CD4-positive, alpha-beta T cell treated with Interleukin-12 subunit alpha and Interleukin-12 subunit beta, for 1 hour (primary cell): Measurements from ENCODE around the gene ARL4C.

Experiments
- DNase-seq: peaks from one replicate; pipeline ENCODE4 v3.0.0-alpha.2; 2020

The ARL4C gene

DNA sequence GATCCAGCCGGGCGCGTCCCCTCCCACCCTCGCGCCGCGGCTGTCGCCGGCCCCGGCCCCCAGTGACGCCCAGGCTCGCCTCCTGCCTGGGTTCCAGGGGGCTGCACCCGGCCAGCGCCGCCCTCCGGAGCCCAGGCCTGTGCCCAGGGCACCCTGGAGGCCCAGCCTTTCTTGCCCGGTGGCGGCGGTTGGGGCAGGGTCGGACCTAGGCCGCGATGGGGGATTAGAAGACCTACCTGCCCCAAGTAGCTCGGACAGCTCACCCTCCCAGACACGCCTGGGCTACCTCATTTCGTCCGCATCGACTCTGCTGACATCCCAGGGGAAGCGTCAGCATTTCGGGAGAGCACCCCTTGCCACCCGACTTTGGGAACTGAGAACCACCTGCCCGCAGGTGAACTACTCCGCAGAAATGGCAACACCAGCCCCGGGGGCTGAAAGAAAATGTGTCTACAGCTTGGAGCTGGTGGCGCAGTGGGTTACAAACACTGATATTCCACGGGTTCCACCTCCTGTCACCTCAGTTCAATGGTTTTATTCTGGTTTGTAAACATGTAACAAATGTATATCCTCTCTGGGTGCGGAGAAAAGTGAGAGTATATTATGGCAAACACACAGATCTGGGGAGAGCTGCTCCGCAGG lies 834 bp upstream of the ARL4C start:
- no peak for DNase-seq

DNA sequence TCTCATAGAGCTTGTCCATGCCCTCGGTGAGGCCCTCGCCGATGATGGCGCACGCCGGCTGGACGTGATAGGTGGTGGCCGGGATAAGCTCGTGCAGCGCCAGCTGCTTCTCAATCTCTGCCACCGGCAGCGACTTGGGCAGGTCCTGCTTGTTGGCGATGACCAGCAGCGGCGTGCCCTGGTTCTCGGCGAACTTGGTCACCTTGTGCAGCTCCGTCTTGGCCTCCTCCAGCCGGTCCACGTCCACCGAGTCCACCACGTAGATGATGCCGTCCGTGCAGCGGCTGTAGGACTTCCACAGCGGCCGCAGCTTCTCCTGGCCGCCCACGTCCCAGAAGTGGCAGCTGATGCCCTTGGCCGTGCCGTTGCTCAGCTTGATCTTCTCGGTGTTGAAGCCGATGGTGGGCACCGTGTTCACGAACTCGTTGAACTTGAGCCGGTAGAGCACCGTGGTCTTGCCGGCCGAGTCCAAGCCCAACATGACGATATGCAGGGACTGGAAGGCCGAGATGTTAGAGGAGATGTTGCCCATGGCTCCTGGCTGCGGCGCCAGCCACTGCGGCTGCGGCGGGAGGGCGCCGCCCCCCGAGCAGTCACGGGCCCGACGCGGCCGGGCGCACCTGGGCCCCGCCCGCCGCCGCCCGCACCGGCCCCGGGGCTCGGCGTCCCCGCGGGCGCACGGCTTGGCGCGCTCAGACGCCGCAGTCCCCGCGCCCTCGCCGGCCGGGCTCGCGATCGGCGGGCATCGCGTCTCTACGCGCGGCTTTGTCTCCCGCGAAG lies 636 bp downstream of the ARL4C start:
- peak; percentile 70 for DNase-seq

DNA sequence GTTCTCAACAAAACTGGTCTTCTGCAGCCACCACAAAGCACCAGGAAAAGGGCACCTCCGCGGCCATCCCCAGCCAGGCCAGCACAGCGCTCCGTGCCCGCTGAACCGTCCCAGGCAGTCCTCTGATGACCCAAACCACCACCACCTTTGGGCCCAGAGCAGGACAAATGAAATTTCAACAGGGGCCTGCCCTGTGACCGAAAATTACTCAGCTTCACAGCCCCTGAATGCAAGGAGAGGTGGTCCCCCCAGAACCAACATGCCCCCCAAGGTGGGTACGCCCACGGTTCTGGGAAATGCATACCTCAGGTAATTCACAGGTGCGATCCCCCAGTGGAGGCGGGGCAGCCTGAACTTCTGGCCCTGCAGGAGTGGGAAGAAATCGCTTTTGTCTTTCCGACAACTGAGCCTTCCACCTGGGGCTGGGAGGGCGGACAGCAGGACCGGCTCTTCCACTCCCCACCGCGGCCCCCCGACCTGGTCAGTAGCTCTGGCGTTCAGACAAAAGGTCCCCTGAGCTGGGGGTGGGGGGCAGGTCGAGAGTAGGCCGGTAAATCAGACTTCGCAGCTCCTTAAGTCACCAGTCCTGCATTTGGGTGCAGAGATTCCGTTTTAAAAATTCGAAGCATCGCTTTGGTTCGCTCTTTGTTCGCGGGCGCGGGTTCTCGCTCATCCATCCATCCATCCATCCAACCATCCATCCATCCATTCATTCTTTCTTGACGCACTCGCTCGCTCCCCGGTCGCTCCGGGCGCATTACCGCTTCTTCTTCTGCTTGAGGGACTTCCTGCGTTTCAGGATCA lies 1.4 kb downstream of the ARL4C start:
- peak; percentile 37 for DNase-seq

DNA sequence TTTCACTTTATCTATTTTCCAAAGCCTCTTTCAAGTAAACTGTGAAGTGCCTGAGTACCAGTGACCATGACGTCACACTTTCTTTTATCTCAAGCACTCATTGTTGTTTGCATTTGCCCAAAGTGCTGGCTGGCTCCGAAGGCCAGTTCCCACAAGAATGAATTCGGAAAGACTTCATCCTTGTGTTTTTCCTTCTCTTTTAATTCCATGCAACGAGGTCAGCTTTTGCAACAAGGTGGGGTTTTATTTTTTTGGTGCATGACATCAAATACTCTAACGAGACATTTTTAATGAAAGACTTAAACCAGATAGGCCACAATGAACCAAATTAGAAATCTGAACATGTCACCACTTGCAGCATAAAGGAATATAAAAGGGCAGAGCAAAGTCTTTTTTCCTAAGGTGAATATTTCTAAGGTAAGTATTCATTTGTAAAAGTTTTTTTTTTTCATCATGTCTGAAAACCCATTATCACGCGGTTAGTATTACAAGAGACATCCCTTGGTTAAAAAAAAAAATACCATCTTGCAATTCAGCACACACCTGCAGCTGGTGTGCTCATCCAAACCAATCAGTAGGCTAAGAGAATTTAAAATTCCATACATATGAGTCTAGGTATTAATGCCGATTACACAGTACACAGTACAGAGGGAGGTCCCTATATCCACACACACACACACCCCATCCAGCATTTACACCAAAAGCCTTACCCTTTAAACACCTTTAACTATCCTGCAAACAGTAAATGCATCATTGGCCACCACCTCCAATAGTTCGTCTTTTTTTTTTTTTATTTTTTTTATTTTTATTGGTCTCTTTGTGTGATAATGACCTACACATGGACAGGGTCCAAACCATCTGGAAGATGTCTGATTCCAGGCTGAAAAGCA lies 2.3 kb downstream of the ARL4C start:
- DNase-seq = peak; percentile 67

DNA sequence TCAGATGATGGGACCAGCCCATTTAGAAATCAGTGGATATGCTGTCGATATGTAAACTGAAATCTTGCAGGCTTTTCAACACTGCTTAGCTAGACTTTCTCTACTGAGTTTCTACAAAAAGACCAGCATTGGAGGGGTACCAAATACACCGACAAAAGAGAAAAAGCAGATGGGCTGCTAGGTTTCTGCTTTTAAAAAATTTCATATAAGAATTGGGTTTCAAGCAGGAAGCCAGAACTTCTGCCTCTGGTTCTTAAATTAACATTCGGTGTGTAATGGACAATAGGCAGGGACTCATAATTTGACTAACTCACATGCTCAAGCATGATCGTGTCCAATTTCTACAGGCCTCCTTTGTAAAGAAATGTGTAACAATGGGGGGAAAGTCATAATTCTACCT lies 3.1 kb downstream of the ARL4C start:
- DNase-seq = no peak

DNA sequence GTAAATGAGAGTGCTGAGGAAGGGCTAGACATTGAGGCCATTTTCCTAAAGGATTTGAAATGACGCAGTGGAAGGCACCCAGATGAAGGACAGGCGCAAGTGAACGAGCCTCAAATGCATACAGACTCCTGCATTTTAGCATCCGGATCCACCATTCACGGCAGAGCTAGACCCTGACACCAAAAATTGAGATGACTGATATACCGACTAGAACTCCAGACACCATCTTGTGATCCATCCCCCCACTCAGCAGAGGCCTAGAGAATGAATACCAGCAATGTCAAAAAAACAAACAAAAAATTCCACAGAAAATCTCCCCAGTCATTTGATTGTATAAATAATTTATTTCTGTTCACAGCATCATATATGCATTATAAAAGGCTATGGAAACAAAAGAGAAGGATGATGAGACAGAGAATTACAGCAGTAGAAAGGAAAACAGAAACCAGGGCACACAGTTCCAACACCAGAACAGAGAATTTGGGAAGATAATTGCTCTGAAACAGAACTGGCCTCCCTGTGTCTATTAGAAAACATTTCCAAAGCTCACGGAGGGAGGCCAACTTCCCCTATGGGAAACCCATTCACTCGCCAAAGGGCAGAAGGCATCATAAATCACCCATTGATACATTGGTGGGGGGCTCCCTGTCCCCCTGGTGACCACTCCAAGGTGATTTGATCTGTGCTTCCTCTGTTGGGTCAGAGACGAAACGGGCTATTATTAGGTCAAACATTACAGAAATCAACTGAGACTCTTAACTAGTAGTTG lies 4.0 kb downstream of the ARL4C start:
- peak; percentile 46 for DNase-seq

DNA sequence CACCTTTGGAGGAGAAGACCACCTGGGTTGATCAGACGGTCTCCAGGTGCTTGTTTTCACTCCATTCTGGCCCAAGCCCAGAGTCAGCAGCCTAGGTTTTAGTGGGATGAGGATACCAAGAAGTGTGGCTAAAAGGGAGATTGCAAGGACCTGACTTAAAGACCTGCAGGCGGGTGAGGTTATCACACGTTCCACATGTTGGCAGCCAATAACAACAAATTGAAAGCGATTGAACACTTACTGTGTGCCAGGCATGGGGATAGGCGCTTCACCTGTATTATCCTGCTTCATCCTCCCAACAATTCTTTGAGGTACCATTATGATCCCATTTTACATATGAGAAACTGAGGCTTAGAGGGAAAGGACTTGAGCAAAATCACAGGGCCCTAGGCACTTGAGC lies 5.0 kb downstream of the ARL4C start:
- peak; percentile 56 for DNase-seq

DNA sequence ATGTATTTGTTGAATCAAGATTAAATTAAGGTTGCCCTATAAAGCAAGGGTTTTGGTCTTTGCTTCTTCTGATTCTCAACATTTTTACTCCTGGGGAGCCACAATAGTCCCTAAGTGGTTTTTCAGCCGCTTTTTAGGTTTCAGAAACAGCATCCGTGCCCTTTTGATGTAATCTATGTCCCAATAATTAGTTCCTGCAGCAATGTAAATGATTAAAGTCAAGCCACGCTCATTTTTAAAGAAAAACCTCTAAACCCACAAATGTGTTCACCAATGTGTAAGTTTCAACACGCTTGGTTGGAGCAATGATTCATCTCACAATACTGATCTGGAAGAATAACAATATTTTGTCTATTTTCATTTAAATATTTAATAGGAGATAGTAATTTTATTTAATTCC lies 5.6 kb downstream of the ARL4C start:
- peak; percentile 55 for DNase-seq

DNA sequence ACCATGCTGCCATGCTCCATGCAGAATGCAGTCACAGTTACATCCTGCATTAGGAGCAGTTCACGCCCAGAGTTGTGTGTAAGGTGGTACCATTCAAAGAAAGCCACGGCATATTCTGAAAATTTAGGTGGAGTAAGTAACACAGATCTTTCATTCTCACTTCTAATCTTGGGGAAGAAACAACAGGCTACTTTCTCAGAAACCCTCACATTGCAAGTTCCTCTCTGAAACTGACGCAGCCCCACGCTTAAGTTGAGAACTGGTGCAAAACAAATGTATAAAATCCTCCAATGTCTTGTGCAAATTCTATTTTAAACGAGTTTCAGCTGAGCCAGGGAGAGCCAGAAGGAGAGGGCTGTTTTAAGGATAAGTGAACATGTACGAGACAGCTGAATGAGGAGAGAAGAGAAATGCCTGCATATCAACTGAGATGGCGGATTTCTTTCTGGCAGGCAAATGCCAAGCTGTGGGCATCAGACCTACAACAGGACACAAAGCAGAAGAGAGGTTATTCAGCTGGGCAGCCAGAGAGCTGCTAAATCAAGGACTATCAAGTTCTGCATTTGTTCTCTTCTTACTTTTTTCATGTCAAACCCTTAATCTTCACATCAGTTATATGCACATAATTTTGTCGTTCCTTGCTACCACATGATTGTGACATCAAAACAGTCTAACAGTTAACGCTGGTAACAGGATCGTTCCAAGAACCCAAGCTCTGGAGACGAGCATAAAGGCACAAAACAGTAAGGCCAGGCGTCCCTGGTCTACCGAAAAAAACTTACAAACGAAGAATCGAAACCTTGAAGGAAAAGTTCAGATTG lies 6.4 kb downstream of the ARL4C start:
- peak; percentile 49 for DNase-seq

DNA sequence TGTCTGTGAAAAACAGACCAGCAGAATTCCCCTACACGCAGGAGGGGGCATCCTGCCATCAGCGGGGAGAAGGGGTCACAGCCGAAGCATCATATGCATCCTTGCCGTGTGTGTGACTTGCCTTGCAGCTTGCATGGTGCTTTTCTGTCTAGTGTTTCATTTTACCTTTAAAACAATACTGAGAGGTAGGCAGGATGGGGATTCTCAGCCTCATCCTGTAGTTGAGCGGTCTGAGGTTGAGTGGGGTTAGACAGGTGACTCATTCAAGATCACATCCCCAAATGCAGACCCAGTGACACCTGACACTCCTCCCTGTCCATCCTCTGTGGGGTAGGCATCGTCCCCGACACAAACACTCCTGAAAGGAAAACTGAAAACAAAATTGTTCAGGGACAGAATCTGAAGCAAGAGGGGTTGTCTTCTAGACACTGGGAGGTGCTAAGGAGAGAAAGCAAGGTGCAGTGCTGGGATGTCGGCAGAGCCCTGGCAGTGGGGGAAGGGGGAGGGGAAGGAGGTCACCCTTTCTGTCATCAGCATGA lies 7.9 kb downstream of the ARL4C start:
- peak; percentile 87 for DNase-seq

DNA sequence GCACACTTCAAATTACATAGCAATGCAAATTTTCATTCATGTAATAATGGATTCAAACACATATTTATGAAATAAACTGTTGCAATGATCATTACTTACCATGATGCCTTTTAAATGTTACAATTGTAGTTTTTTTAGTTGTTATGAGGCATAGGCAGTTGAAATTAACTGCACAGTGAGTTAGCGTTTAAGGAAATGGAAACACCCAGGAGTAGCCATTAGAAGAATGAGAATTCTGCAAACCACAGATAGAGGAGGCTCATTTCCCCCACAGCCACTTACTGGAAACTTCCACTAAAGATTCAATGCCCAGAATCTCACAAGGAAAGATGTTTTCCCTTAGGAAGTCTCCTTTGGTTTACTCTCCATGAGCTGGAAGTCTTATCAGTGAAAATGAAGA lies 8.4 kb downstream of the ARL4C start:
- DNase-seq = no peak

DNA sequence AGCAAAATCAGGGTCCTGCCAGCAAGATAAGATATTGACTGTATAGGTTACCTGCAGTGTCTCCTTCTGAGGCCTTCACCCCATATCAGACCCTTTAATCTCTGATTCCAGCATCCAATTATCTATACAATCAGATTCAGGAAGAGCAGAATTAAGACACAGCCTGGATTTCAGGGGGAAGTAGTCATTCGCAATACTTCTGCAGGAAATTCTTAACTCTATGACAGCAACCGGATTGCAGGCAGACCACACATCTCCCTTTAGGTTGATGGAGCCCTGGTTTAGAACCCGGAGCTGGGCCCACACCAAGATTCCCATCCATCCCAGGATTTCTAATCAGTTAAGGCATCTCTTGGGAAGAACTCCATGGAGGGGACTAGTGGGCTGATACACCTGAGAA lies 9.5 kb downstream of the ARL4C start:
- no peak for DNase-seq

DNA sequence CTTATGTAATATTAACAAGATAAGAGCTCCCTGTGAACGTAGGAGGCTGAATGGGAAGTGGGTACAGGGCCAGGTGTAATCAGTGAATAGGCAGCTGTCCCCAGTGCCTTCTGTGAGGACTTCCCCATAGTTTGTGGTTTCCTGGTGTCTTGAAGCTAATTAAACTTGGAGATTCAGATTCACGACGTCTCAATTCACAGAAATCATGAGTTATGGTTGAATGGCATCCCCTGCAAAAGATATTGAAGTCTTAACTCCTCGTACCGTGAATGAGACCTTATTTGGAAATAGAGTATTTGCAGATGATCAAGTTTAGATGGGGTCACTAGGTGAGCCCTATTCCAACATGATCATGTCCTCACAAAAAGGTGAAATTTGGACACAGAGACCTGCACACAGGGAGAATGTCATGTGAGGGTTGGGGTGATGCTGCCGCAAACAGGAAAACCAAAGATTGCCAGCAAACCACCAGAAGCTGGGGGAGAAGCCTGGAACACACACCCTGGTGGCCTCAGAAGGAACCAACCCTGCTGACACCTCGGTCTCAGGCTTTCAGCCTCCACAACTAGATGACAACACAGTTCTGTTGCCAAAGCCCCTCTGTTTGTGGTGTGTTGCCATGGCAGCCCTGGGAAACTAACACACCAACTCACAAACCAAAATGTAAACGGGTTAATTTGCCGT lies 13.2 kb downstream of the ARL4C start:
- peak; percentile 92 for DNase-seq

DNA sequence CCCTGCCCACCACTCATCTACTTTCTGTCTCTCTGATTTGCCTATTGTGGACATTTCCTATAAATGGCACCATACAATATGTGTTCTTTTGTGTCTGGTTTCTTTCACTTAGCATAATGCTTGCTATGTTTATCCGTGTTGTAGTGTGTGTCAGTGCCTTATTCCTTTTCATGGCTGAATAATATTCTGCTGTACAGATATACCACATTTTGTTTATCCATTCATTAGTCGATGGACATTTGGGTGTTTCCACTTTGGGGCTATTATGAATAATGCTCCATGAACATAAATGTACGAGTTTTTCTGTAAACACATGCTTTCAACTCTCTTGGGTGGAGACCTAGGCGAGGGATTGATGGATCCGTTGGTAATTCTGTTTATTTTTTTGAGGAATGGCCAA lies 15.6 kb downstream of the ARL4C start:
- no peak for DNase-seq

DNA sequence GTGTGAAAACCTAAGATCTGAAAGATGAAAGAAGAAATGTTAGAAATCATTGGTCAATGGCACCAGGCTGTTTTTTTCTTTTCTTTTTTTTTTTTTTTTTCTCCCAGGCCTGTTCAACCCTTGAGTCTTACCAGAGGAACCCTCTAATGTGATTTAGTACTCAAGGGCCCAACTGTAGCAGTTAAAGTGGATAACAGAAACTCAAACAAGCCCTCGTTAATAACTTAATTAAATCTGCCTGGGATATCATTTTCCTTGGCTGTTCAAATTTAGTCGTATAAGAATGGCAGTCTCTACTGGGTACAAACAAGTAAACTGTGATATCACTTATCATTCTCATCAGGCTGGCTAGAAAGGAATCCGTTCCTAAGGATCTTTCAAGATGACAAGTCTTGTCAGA lies 16.5 kb downstream of the ARL4C start:
- DNase-seq = no peak

DNA sequence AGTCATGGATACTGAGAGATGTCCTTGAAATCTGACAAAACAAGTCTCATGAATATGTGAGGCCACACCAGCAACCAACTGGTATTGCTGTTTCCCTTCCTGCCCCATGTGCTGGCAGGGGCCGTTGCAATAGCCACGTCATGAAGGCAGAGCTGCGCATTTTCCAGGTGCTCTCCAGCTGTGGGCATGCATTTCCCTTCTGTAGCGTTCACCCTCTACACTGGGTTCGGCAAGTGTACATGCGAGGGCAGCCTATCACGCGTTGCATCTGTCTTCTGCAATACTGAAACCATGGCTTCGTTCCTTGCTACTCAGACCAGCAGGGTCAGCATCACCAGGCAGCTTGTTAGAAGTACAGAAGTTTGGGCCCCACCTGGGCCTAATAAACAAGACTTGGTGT lies 17.4 kb downstream of the ARL4C start:
- DNase-seq = no peak

DNA sequence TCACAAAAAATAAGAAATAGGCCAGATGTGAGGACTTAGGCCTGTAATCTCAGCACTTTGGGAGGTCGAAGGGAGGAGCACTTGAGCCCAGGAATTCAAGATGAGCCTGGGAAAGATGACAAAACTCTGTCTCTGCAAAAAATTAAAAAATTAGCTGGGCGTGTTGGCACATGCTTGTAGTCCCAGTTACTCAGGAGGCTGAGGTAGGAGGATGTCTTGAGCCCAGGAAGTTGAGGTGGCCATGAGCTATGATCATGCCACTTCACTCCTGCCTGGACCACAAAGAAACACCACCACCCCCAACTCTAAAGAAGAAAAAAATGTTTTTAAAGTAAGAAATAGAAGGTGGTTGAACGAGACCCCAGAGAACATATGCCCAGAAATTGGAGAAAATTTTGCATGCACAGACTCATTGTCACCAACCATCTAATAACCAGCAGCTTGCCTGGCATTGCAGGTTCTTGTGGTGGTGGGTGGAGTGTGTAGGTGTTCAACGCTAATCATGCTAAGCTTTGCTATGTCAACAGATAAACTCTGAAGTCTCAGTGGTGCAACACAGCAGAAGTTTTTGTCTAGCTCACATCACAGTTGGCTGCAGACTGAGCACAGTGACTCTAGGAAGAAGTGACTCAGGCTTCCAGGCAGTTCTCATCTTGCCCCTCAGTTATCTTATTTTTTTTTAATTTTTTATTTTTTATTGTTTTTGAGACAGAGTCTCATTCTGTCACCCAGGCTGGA lies 18.6 kb downstream of the ARL4C start:
- DNase-seq = no peak

DNA sequence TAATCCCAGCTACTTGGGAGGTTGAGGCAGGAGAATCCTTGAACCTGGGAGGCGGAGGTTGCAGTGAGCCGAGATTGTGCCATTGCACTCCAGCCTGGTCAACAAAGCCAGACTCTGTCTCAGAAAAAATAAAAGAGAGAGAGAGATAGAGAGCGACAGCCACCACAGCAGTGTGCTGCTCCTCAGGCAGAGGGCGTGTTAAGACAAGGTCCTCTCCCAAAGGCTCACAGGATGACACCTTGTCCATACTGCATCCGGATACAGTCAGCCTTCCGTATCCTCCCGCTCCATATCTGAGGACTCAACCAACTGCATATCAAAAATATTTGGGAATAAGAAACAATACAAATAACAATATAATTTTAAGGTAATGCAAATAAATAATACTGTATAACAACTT lies 20.1 kb downstream of the ARL4C start:
- no peak for DNase-seq

DNA sequence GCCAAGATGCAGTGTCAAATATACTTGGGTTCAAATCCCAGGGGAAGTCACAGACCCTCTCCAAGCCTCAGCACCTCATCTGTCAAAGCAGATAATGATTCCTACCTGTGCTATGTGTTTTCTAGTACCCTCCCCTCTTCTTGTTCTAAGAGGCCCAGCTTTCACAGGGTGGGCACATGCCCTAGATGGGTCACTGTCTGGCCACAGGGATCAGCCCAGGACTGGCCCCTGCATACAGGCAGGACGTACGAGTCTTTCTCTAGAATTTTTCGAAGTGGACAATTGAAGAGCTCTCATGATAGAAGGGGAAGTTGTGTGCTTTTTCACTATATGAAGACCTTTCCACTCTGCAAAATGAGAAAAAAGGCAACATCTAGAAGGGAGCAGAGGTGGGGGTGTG lies 22.2 kb downstream of the ARL4C start:
- no peak for DNase-seq

DNA sequence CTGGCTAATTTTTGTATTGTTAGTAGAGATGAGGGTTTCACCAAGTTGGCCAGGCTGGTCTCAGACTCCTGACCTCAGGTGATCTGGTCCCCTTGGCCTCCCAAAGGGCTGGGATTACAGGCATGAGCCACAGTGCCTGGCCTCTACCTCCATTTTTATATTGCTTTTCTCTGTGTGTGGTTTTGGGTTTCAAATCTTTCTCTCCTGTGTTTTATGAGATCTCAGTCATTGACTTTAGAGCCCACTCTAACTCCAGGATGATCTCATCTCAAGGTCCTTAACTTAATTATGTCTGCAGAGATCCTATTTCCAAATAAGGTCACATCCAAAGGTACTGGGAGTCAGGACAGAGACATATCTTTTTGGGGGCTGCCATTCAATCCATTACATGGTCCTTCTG lies 24.7 kb downstream of the ARL4C start:
- no peak for DNase-seq
